CMK (cell line): ENCODE data around the gene MAGI2.
"Not testable (repeated sequence)": the region's sequence is repeated elsewhere in the genome, so short reads cannot be mapped to it uniquely, and the experiment has no call there.

Source experiments
- DNase-seq: peaks from one replicate; pipeline ENCODE4 v3.0.0-alpha.2; 2010; ENCODE audit warnings: low read depth

Gene MAGI2

DNA sequence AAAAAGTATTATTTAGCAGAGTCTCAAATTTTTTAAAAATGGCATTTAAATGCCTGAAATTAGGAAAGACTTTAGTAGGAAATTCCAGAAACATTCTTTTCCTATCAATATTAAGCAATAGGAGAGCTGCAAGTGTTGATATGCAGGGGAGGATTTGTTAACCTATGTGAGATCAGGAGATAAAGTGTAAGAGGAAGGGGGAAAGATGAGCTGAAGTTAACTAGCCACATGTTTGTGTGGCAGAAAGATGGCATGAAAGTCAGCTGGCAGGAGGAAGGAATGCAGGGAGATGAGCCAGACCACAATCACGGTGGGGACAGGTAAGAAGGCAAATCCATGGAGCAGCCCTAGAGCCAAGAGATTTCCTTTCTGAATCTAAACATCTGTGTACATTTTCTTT is 303.6 kb downstream of the MAGI2 start:
- no peak for DNase-seq

DNA sequence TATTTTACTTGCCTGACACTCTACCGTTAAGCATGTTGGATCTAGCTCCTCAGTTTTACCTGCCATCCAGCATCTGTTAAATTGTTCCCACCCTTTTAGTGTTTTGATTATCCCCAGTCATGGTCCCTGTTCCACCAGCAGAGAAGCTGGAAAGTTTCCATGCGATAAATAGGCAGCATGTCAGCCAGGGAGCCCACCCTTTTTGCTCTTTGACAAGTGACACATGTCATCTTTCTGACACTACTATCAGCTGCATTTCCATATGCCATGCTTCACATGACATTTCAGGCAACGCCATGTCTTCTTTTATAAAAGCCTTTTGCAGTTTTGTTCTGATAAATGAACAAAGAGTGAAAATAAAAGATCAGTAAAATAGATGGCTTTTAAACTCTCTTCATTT is 310.8 kb downstream of the MAGI2 start:
- no peak for DNase-seq

DNA sequence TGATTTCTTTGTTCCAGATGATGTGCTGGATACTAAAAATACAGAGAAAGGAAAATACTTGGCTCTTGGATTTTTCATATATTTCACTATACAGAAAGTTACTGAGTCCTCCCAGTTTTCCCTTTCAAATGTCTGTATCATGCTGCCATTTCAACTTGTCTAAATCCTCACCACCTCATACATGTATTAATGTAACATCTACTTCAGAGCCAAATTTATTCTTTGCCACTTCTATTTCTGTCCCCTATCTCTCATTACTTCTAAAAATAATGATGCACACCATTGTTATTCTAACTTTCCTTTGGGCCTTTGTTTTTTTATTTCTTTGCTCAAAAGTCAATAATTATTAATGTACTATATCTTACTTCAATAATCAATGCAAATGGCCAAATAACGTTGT is 312.2 kb downstream of the MAGI2 start:
- no peak for DNase-seq

DNA sequence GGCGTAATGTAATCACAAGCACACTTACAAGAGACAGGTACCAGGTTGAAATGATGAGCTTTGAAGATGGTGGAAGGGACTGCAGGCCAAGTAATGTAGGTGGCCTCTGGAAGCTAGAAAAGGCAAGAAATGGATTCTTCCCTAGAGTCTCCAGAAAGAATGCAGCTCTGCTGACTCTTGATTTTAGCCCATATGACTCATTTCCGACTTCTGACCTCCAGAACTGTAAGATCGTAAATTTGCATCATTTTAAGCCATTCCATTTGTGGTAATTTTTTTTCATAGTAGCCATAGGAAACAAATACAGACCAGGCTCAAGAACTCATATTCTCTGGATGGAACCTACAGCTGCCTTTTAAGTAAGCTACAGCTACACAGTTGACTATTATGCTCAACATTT is 315.5 kb downstream of the MAGI2 start:
- DNase-seq, result no peak

DNA sequence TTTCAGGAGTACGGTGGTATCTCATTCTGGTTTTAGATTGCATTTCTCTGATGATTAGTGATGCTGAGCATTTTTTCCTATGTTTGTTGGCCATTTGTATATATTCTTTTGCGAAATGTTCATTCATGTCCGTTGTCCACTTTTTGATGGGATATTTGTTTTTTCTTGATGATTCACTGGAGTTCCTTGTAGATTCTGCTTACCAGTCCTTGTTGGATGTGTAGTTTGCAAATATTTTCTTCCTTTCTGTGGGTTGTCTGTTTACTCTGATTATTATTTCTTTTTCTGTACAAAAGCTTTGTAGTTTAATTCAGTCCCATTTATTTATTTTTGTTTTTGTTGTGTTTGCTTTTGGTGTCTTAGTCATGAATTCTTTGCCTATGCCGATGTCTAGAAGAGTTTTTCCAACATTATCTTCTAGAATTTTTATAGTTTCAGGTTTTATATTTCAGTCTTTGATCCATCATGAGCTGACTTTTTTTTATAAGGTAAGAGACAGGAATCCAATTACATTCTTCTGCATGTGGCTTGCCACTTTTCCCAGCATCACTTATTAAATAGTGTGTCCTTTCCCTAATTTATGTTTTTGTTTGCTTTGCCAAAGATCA is 320.5 kb downstream of the MAGI2 start:
- no peak for DNase-seq

DNA sequence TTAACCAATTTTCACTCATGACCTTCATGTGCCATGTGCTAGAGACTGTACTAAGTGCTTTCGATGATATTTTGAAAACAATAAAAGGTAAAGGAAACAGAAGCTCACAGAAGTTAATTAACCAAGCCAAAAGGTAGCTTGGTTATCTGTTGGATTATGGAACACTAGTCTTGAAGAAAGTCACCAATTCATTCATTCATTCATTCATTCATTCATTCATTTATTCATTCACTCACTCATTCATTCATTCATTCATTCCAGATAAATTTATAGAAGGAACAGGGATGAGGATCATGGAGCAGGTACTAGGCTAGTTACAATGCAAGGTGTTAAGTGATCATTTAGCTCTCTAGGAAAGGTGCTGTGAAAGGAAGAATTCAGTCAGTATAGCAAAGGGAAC is 322.8 kb downstream of the MAGI2 start:
- no peak for DNase-seq

DNA sequence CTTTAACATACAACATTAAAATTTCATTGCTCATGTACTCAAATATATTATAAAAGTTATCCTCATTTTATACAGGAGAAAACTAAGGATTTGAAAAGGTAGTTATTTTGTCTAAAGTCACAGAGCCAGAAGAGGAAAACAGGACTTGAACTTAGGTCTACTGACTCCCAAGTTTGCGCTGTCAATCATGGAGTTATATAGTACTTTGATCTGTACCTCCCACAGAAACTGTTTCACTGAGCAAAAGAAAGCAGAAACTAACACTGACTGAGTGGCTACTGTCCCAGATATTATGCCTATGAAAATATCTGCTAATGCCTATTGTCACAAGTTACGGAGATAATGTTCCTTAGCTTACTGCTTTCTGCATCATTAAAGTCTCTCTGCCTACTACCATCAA is 329.1 kb downstream of the MAGI2 start:
- no peak for DNase-seq

DNA sequence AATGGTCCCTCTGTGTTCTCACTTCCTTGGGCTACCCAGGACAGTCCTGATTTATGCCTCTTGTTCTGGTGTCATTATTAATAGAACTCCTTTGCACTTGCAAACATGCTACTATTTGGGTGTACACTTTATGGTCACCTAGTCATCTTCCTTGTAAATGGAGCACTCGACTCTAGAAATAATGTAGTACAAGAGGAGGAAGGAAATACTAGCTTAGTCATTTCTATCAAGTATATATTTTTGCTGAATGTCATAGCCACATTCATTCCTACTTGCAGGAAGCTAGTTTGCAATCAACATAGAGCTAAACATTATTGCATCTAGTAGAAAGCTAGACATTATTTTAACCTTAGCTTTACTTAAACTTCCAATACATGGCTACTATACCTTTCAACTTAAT is 335.3 kb downstream of the MAGI2 start:
- DNase-seq, result no peak

DNA sequence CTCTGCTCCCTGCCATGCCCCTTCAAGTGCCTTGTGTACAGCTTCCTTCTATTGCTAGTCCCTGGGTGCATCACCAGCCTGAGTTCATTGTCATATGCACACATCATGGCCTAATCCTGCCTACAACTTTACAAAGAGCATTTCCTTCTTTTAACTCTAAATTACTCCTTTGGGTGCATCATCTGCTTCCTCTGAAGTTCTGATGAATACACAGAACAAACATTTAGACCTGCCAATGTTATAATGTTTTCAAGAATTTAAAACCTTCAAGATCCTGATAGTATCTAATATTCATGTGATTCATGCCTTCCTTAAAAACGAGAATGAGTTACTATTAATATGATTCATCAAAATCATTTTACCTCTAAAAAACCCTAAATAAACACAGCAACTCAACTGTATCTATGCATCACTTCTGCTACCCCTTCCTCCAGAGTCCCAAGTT is 357.1 kb downstream of the MAGI2 start:
- DNase-seq, result no peak

DNA sequence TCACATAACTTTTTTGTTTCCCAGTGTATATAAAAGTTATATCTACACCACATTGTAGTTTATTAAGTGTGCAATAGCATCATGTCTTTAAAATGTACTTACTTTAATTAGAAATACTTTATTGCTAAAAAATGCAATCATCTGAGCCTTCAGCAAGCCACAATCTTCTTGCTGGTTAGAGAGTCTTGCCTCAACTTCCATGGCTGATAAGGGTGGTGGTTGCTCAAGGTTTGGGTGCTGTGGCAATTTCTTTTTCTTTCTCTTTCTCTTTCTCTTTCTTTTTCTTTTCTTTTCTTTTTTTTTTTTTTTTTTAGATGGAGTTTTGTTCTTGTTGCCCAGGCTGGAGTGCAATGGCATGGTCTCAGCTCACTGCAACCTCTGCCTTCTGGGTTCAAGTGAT is 360.0 kb downstream of the MAGI2 start:
- DNase-seq, result no peak

DNA sequence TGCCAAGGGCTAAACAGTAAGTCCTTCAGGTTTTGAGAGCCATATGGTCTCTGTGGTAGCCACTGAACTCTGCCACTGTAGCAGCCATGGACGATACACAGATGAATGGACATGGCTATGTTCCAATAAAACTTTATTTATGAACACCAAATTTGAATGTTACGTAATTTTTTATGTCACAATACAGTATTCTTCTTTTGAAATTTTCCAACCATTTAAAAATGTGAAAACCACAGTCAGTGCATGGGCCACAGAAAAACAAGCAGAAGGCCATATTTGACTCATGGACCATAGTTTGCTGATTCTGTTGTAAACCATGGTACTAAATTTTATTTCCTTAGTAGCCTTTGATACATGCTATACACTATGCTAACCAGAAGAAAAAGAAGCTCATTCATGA is 361.8 kb downstream of the MAGI2 start:
- no peak for DNase-seq

DNA sequence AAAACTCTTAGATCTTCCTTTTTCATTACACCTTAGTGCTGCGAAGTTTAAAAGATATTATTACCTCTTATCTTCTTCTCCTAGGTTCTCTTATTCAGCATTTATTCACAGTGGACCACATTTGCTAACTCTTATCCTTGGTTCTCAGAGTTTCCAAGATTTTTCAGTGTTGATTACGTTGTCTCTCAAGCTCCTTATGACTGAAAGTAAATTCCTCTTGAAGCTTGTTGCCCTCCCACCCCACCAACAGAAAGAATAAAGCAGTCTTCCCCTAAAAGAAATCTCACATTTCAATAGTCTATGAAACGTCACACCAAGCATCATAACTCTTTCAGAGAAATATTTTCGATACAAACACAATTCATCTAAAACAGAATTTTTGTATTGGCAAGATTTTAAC is 362.5 kb downstream of the MAGI2 start:
- no peak for DNase-seq

DNA sequence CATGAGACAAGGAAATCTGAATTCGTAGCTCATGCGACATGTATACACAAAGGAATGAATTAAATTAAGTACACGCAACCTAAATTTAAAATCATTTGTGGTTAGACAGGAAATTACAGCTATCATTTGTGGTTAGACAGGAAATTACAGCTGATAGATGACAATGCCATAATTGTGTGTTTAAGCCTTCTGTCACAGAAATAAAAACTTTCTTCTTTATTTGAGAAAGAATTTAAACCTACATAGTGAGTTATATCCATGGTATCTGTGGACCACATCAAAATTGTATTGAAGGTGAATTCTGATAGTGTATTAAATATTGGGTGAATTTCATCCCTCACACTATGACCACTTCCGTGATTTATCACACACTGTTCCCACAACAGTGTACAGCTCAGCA is 362.9 kb downstream of the MAGI2 start:
- DNase-seq, result no peak

DNA sequence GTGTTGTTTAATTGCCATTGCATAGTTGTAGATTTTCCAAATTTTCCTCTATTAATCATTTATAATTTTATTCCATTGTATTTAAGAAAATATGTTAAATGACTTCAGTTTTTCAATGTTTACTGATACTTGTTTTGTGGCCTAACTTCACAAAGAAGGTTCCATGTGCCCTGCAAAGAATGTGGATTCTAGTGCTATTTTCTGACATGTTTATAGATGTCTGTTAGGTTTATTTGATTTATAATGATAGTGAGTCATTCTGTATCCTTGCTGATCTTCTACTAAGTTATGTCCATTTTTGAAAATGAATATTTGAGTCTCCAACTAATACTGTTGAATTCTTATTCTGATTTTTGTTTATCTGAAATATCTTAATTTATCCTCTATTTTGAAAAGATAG is 369.0 kb downstream of the MAGI2 start:
- DNase-seq, result no peak

DNA sequence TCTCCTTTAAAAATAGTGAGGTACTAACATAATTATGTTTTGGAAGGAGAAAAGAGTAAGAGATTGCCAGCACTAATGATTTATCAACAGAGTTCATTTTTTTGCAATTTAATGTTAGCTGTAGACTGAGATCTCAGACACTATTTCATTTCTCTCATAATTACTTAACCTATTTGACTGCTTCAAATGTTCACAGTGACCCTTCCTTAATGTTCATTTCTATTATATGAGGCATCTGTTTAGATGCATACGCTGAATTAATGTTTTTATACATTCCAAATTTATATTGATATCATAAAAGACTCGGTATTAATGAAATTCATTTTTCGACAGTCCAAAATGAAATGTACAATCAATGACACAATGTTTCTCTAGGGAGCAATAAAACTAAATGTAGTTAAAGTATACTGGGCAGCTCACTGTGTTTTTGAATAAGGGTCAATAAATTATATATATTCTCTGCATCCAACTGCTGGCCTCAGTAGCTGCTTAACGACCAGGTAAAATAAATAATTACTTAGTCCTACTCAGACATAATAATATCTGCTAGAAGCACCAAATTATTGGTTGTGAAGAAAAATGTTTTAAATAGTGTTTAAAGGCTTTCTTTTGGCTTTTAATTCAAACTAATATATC is 373.4 kb downstream of the MAGI2 start:
- no peak for DNase-seq

DNA sequence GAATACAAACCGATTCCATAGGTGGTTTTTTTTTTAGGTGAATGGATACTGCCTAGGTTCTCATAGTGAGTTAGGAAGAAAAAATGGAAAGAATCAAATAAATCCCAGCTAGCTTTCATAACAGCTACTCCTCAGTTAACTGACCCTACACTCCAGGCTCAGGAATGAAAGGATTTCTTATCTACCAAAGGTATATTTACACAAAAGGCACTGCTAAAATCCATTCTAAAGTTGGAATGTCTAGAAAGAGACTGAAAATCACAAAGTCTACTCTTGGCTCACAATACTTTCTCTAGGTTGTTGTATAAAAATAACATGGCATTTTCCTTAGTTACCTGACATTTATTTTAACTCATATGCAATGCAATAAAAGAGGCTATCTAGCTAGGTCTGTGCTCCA is 375.2 kb downstream of the MAGI2 start:
- no peak for DNase-seq

DNA sequence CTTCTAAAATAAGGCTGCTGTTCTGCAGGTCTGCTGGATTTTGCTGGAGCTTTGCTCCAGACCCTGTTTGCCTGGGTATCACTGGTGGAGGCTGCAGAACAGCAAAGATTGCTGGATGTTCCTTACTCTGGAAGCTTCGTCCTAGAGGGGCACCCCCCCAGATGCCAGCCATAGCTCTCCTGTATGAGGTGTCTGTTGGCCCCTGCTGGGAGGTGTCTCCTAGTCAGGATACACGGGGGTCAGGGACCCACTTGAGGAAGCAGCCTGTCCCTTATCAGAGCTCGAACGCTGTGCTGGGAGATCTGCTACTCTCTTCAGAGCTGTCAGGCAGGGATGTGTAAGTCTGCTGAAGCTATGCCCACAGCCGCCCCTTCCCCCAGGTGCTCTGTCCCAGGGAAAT is 382.3 kb downstream of the MAGI2 start:
- not testable (repeated sequence) for DNase-seq

DNA sequence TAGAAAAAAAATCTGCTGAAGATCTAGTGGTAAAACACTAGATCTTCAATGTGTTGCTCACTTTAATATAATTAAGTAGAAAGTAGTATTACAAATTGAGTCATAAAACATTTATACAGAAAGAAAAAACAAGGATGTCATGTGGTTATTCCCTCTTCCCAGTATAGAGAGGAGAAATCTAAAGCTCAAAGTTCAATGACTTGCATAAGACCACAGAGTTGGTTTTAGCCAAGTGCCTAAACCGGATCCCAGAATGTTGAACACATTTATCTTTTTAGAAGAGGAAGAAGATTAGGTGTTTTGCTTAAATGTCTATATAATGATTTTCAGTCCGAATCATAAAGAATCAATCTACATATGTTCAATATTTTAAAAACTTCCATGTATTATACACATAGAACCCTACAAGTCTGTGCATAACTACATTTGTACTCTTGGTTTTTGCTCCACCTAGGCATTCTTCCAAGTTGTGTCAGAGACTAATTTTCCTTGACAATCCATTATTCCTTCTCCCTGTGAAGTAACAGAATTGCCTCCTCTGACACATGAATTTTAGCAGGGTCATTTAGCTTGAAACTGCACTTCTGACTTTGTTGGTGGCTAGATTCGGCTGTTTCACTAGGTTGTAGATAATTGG is 389.2 kb downstream of the MAGI2 start:
- no peak for DNase-seq

DNA sequence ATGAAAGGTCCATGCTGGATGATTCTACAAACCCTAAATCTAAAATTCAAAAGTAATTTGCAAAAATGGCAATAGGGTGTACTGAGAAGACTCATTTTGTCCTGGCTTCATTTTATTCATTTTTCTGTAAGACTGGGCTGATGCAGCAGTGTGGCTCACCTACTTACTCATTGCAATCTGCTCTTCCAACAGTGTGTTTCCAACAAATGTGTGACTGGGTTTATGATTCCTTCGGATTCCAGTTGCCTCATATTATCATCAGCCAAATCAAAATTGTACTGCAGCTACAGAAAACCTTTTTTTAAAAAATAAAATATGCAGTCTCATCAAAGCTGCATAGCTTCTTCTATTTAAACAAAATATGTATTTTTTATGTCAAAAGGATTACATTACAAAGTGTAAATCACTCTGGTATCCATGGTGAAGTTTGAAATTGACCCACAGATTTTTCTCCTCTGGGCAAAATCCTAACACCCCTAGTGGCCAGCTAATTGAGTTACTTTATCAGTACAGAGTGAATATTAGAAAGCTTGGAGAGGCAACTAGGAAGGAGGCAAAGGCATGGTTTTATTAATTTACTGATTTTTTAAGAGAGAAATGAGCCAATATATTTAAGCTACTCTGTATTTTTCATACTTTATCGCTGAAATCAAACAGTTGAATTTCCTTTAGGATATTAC is 390.3 kb downstream of the MAGI2 start:
- DNase-seq, result no peak

DNA sequence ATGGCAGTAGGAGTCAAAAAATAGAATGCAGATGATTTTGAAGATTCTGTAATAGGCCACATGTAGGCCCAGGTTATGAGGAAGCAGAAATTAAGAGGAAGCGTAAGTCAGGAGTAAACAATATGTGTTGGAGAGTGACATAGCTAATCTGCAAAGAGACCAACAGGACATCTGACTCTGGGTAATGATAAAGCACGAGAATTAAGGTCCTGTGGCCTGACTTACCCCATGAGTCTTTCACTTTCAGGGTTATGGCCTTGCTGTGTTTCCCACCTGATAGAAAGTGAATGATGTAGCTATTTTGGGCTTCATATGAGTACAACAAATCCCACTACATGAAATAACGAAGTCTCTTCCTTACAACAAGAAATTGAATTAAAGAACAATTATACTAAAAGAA is 393.0 kb downstream of the MAGI2 start:
- no peak for DNase-seq

DNA sequence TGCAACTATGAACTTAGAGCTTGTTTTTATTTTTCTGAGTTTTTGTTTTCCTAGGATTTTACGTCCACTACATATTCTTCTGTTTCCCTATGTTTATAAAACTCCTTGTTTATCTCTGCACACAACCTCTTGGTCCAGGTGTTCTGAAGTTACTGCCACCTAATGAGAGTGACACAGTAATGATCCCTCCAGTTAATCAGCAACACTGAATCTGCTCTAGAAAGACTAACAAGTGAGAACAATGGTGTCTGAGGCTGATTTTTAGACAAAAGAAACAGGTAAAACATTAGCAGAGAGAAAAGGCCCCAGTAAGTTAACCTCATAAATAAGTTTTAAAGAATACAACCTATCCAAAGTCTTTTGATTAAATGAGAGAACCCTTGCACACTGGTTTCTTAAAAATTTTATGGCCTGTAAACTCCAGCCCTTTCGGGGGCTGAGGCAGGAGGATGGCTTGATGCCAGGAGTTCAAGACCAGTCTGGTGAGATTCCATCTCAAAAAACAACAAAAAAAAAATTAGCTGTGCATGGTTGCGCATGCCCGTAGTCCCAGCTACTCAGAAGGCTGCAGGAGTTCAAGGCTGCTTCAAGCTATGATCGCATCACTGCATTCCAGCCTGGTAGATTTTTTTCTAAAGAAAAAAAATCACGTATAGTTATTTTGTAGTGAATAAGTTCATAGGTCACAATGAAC is 397.6 kb downstream of the MAGI2 start:
- no peak for DNase-seq

DNA sequence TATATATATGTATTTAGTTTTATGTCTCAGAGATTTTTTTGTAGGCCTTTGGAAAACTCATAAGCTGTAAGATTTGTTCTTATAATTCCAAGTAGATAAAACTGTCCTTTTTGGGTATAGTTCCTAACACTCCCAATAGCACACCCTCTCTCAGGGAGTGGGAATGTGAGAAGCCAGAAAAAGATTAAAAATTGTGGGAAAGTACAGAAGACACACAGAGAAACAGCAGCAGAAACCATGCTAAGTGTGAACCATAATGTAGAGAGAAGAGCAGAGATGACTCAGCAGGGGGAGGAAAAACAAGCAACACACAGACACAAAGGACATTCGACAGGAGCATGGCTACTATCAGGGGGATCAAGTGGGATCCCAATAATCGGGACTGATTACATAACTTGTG is 401.6 kb downstream of the MAGI2 start:
- no peak for DNase-seq

DNA sequence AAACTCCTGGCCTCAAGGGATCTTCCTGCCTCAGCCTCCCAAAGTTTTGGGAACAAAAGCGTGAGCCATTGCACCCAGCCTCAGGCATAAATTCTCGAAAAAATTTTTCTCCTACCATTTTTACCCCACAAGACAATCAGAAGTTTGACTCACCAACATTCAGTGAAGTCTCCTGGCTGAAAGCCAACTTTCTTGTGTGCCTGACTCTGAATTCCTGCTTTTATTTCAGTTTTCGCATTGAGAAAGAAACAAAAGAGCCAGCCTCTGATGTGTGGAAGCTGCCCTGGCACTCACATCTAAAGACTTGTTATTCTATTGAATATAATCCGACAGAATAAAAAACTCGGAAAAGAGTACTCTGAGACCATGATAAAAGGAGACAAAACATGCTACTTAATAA is 402.9 kb downstream of the MAGI2 start:
- DNase-seq, result no peak
